Upper lobe of right lung (tissue), 1 donor: Measurements from ENCODE around the gene TBC1D9. TPM values are rescaled to one million over a fixed set of nuclear protein-coding genes. Genes with fewer than 3 reads are reported as not detected.

Experiments used
- ATAC-seq: fragments of 200-7000 bp; cut with Tn5 transposase; one replicate; pipeline ENCODE4 v1.9.1; 2020; ENCODE audit warnings: mild to moderate bottlenecking, moderate library complexity
- DNase-seq: peaks from one replicate; pipeline ENCODE4 v3.0.0-alpha.2; 2020
- H3K27ac ChIP-seq: fragments of 200-600 bp; one replicate; pipeline ENCODE4 v1.8.0; 2022
- H3K27me3 ChIP-seq: fragments of 200-600 bp; one replicate; pipeline ENCODE4 v1.8.0; 2022; ENCODE audit warnings: mild to moderate bottlenecking
- H3K36me3 ChIP-seq: fragments of 200-600 bp; one replicate; pipeline ENCODE4 v1.8.0; 2022
- H3K4me1 ChIP-seq: fragments of 200-600 bp; one replicate; pipeline ENCODE4 v1.8.0; 2022
- H3K4me3 ChIP-seq: fragments of 200-600 bp; one replicate; pipeline ENCODE4 v1.8.0; 2022; ENCODE audit warnings: mild to moderate bottlenecking
- H3K9me3 ChIP-seq: fragments of 200-600 bp; one replicate; pipeline ENCODE4 v1.8.0; 2022
- CTCF ChIP-seq: fragments of 200-600 bp; IDR thresholded peaks from one replicate; pipeline ENCODE4 v1.8.0; 2022; ENCODE audit warnings: antibody characterized with exemption
- intact Hi-C: fragments of 100-400 bp; cut with DNase I; formaldehyde crosslinking; loops from one replicate; pipeline ENCODE4 v1.11.0; 2022
- total RNA-seq: library from RNA; stranded (reverse); fragmentation: NEBNext Ultra II Directional; extraction: Animal tissue kit (Norgen Biotek cat#: 25700); gene quantifications from one replicate; pipeline ENCODE4 v1.2.1, GENCODE V29; 2021
- donor health status: DM: no; HTN: yes; CAD: no; lungs with severe emphysema.

The TBC1D9 gene
- total RNA-seq, 1 donor from 2014 or later, result 39.5 TPM

GRCh38 chr4:140575489-140575888 is 180.7 kb downstream of the TBC1D9 start:
- Histone ChIP-seq H3K27ac (no peak overlapping the region), H3K27me3 (peaks cover 41% of the 10 kb centered on the region), H3K4me3 (no peak overlapping the region), H3K4me1 (no peaks in the 10 kb centered on the region), H3K9me3 (no peaks in the 10 kb centered on the region), H3K36me3 (no peaks in the 10 kb centered on the region)
- ATAC-seq, result no peak
- no peak for TF ChIP-seq CTCF
- intact Hi-C loops, result no loop called here
- DNase-seq, result no peak

- no peak for TF ChIP-seq CTCF
- peaks cover 9% of the 10 kb centered on the region for H3K4me1 ChIP-seq
- H3K4me3 ChIP-seq, result no peak overlapping the region
- DNase-seq (no peak), ATAC-seq (no peak)
- no peaks in the 10 kb centered on the region for H3K36me3 ChIP-seq
- no peaks in the 10 kb centered on the region for H3K9me3 ChIP-seq
- H3K27me3 ChIP-seq, result peaks cover 42% of the 10 kb centered on the region
- intact Hi-C loops, result no loop called here
- H3K27ac ChIP-seq, result no peak overlapping the region
Observed at GRCh38 chr4:140571620-140572019, 184.6 kb downstream of the TBC1D9 start.

Other genes starting within 250 kb of the TBC1D9 start
- gene ELMOD2, start 232.2 kb downstream of the TBC1D9 start, total RNA-seq, result 19.3 TPM
- gene UCP1, start 187.4 kb downstream of the TBC1D9 start, total RNA-seq, result not detected